ENCODE results near the gene NR6A1. TPM values are rescaled to one million over a fixed set of nuclear protein-coding genes. Genes with fewer than 3 reads are reported as not detected.
"Not testable (repeated sequence)": the region's sequence is repeated elsewhere in the genome, so short reads cannot be mapped to it uniquely, and the experiment has no call there.

NR6A1 gene
- total and polyA plus RNA-seq, 2 of the 8 experiments (the other 6 are each of a cell fraction or from before 2014, with no cell fraction given) = 93.2 to 237 TPM

DNA sequence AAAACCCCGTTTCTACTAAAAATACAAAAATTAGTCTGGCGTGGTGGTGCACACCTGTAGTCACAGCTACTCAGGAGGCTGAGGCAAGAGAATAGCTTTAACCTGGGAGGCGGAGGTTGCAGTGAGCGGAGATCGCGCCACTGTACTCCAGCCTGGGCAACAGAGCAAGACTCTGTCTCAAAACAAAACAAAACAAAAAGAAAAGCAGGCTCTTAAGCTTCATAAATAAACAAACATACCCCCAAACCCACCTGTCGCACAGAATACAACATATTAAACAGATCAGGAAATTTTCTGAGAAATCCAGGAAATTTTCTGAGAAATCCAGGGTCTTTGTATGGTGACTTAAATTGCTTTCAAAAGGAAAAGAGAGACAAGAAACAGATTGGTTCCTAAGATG, 33.0 kb downstream of the NR6A1 start:
- H2BK120ac ChIP-seq (replicated peaks; ENCODE audit: low read depth, low read length); H3K27me3 ChIP-seq (replicated peaks in 1 of 4; ENCODE audit: control insufficient read depth in 3 of 4, extremely low read depth in 1 of 4, insufficient read depth in 3 of 4, low read length in 3 of 4); H2BK15ac ChIP-seq (ENCODE audit: low read length); DNase-seq (ENCODE audit: low read depth in 1 of 2, low spot score in 2 of 2); H2BK12ac ChIP-seq (ENCODE audit: low read depth, low read length); H3K79me1 ChIP-seq (ENCODE audit: low read depth, low read length); H3K4me3 ChIP-seq (ENCODE audit: extremely low read depth in 1 of 4, insufficient read depth in 2 of 4, low read depth in 3 of 4, low read length in 4 of 4); H3K56ac ChIP-seq (replicated peaks; ENCODE audit: insufficient read length, low read depth, low read length); H2BK5ac ChIP-seq (ENCODE audit: low read depth, low read length); H4K91ac ChIP-seq (replicated peaks; ENCODE audit: insufficient read length, low read length); POLR2A ChIA-PET (ENCODE audit: partially characterized antibody); H3K36me3 ChIP-seq (ENCODE audit: control insufficient read depth in 2 of 4, insufficient read depth in 4 of 4, low read length in 3 of 4); H3K4me2 ChIP-seq (ENCODE audit: insufficient read depth in 1 of 2, low read depth in 2 of 2, low read length in 2 of 2); H3K14ac ChIP-seq (ENCODE audit: insufficient read length); H3K23ac ChIP-seq (ENCODE audit: insufficient read length); H4K20me1 ChIP-seq (replicated peaks in 1 of 2; ENCODE audit: control insufficient read depth in 1 of 2, insufficient read depth in 2 of 2, low read length in 2 of 2); H3K18ac ChIP-seq (ENCODE audit: extremely low read depth, low read length); H3K9ac ChIP-seq (replicated peaks in 1 of 4; ENCODE audit: extremely low read depth in 1 of 4, low read depth in 3 of 4, low read length in 3 of 4); FAIRE-seq; H2AFZ ChIP-seq (ENCODE audit: low read length); H3K27ac ChIP-seq (ENCODE audit: low read depth, low read length); H4K8ac ChIP-seq (ENCODE audit: extremely low read depth, insufficient read depth, low read length); H2AK5ac ChIP-seq (ENCODE audit: low read depth, low read length); H3K9me3 ChIP-seq (ENCODE audit: insufficient read depth in 2 of 2, low read depth in 1 of 2, low read length in 1 of 2); H3K4ac ChIP-seq (replicated peaks; ENCODE audit: insufficient read length, low read depth, low read length); H2BK20ac ChIP-seq (ENCODE audit: low read length); H4K5ac ChIP-seq (ENCODE audit: insufficient read length, low read depth, low read length); H3K23me2 ChIP-seq (ENCODE audit: low read depth, low read length): not testable (repeated sequence)
- Histone ChIP-seq H3K4me1 (replicated peaks in 1 of 4; ENCODE audit: control insufficient read depth in 3 of 4, insufficient read depth in 4 of 4, low read length in 3 of 4) (peaks cover 6 to 19% (median 10%) of the 10 kb centered on the region in 4 experiments; a peak in 6 of 7 replicates), H3K79me2 (ENCODE audit: control insufficient read depth in 1 of 2, insufficient read depth in 2 of 2, low read length in 2 of 2) (peaks cover 0 to 91% of the 10 kb centered on the region in 2 experiments; a peak in 3 of 4 replicates)
- CTCF ChIA-PET (ENCODE audit: partially characterized antibody) = interaction anchor here (0.8 to 1.9 kb wide), 4 partner anchors 12 to 121 kb away, joined by 3 to 4 read pairs (median 4); partner anchors contain the start of gene NR6A1
- WGBS, 2 experiments (ENCODE audit: extremely low coverage in 1 of 2, insufficient coverage in 1 of 2, insufficient read length in 1 of 2, insufficient replicate concordance in 2 of 2, low coverage in 1 of 2, low lambda C conversion rate in 2 of 2, missing lambda C conversion rate in 1 of 2) = 96% methylated on average over 7 of the region's 7 CpGs; no CpG with 5 or more reads in 1 of the 2 experiments

All from H1 (cell line).